ENCODE results near the gene SETD2. TPM values are rescaled to one million over a fixed set of nuclear protein-coding genes. Genes with fewer than 3 reads are reported as not detected.

SETD2 gene
- total RNA-seq, 1 donor from 2014 or later = 53.2 TPM

DNA sequence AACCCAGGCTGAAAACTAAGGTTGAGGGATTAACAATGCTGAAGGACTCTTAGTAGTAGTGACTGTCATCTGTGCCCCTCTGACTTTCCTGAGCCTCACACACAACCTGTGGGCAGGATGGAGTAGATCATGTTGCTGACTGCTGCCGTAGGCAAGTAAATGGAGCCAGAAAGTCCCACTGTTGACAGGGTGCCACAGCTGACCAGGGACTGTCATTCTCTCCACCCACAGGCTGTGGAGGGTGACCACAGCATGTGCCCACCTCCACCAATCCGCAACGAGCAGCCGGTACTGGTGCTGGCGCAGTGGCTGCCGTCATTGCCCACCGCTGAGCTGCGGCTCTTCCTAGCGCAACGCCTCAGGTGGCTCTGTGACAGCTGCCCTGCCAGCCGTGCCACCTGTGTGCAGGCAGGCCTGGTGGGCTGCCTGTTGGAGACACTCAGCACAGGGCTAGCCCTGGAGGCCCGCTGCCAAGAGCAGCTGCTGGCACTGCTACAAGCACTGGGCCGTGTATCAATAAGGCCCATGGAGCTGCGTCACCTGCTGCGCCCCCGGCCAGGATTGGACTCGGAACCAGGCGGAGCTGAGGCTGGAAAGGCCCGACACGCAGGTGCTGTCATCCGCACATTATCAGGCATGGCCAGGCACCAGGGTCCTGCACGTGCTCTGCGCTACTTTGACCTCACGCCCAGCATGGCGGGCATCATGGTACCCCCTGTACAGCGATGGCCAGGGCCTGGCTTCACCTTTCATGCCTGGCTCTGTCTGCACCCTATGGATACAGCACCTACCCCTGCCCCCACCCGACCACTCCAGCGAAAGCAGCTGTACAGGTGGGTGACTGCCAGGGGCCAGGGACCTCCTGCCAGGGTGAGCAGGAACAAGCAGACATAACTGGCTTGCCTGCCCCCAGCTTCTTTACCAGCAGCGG is 168.8 kb downstream of the SETD2 start:
- no peak for DNase-seq (ENCODE audit: extremely low spot score, unreplicated experiment)
- peaks cover 4% of the 10 kb centered on the region for H3K4me1 Mint-ChIP-seq (ENCODE audit: unreplicated experiment)
- TF ChIP-seq, protein P1, sequence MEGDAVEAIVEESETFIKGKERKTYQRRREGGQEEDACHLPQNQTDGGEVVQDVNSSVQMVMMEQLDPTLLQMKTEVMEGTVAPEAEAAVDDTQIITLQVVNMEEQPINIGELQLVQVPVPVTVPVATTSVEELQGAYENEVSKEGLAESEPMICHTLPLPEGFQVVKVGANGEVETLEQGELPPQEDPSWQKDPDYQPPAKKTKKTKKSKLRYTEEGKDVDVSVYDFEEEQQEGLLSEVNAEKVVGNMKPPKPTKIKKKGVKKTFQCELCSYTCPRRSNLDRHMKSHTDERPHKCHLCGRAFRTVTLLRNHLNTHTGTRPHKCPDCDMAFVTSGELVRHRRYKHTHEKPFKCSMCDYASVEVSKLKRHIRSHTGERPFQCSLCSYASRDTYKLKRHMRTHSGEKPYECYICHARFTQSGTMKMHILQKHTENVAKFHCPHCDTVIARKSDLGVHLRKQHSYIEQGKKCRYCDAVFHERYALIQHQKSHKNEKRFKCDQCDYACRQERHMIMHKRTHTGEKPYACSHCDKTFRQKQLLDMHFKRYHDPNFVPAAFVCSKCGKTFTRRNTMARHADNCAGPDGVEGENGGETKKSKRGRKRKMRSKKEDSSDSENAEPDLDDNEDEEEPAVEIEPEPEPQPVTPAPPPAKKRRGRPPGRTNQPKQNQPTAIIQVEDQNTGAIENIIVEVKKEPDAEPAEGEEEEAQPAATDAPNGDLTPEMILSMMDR (conservative IDR thresholded peaks at IDR 0.05) = no peak
- no peaks in the 10 kb centered on the region for H3K36me3 Mint-ChIP-seq
- H3K9me3 Mint-ChIP-seq = no peaks in the 10 kb centered on the region
- H3K27me3 Mint-ChIP-seq = no peaks in the 10 kb centered on the region
- no peak overlapping the region for H3K4me3 Mint-ChIP-seq
- no peak overlapping the region for H3K27ac Mint-ChIP-seq

DNA sequence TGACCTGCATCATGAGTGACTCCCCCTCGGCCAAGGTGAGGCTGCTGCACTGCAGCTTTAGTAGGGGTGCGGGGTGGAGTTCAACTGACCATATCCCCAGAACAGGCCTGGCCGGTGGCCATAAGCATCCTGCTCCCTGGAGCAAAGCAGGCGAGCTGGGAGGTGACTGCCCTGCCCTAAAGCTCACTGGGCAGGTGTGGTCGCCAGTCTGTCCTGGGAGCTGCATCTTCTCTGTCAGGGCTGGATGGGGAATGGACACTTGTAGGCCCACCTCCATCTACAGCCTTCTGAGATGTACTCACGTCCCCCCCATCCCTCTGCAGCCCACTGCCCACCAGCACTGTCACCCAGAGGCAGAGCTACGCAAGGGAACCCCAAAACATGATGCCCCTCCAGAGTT is 169.9 kb downstream of the SETD2 start:
- peaks cover 4% of the 10 kb centered on the region for H3K4me1 Mint-ChIP-seq (ENCODE audit: unreplicated experiment)
- no peak overlapping the region for H3K27ac Mint-ChIP-seq
- no peaks in the 10 kb centered on the region for H3K36me3 Mint-ChIP-seq
- DNase-seq (ENCODE audit: extremely low spot score, unreplicated experiment) = no peak
- TF ChIP-seq, protein P1 (conservative IDR thresholded peaks at IDR 0.05) = no peak
- H3K4me3 Mint-ChIP-seq = no peak overlapping the region
- H3K9me3 Mint-ChIP-seq = no peaks in the 10 kb centered on the region
- no peaks in the 10 kb centered on the region for H3K27me3 Mint-ChIP-seq

DNA sequence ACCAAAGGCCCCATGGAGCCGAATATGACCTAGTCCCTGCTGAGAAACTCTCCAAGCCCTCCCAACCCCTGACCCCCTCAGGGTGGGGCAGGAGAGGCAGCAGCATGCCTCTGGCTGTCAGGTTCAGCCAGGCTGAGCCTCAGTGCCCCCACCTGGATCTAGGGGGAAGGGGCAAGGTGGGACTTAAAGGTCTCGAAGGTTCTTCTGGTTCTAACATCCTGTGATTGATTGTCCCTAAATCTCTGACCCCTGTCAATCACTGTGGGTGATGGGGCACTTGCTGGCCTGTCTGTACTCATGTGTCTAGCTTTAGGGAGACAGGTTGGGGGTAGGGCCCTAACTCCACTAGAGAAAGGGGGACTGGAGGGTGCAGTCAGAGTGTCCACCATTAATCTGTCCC is 170.6 kb downstream of the SETD2 start:
- H3K4me1 Mint-ChIP-seq (ENCODE audit: unreplicated experiment) = peaks cover 3% of the 10 kb centered on the region
- TF ChIP-seq, protein P1 (conservative IDR thresholded peaks at IDR 0.05) = no peak
- H3K27me3 Mint-ChIP-seq = no peaks in the 10 kb centered on the region
- DNase-seq (ENCODE audit: extremely low spot score, unreplicated experiment) = no peak
- no peaks in the 10 kb centered on the region for H3K9me3 Mint-ChIP-seq
- no peaks in the 10 kb centered on the region for H3K36me3 Mint-ChIP-seq
- H3K4me3 Mint-ChIP-seq = no peak overlapping the region
- no peak overlapping the region for H3K27ac Mint-ChIP-seq

DNA sequence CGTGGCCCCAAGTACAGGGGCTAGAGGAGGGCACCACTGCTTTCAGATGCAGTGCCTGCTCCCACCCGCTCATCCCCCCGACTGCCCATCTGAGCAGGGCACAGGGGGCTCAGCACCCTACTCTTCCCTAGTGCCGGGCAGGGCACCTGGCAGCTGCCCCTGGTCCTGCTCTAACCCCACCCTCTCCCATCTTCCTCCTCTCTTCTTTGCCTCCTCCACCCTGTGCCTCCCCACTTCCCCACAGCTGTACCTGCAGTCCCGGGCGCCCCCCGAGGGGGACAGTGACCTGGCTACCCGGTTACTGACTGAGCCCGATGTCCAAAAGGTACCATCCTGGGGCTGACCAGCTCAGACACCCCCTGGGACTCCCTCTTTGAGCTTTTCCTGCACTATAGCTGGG is 171.7 kb downstream of the SETD2 start:
- Mint-ChIP-seq H3K4me3 (no peak overlapping the region), H3K4me1 (ENCODE audit: unreplicated experiment) (peaks cover 1% of the 10 kb centered on the region), H3K27me3 (no peaks in the 10 kb centered on the region), H3K36me3 (no peaks in the 10 kb centered on the region), H3K9me3 (no peaks in the 10 kb centered on the region), H3K27ac (no peak overlapping the region)
- TF ChIP-seq, protein P1 (conservative IDR thresholded peaks at IDR 0.05) = no peak
- no peak for DNase-seq (ENCODE audit: extremely low spot score, unreplicated experiment)

GRCh38 chr3:46991406-46992165 is 172.3 kb downstream of the SETD2 start:
- DNase-seq (ENCODE audit: extremely low spot score, unreplicated experiment) = no peak
- no peak overlapping the region for H3K4me3 Mint-ChIP-seq
- no peak overlapping the region for H3K27ac Mint-ChIP-seq
- no peaks in the 10 kb centered on the region for H3K27me3 Mint-ChIP-seq
- no peaks in the 10 kb centered on the region for H3K9me3 Mint-ChIP-seq
- H3K36me3 Mint-ChIP-seq = no peaks in the 10 kb centered on the region
- TF ChIP-seq, protein P1 (conservative IDR thresholded peaks at IDR 0.05) = no peak
- peaks cover 8% of the 10 kb centered on the region for H3K4me1 Mint-ChIP-seq (ENCODE audit: unreplicated experiment)
